Measurements from ENCODE around the gene CTCFL.

Gene CTCFL

GRCh38 chr20:57559658-57560553, 35.0 kb upstream of the CTCFL start:
- H3K36me3 ChIP-seq (ENCODE audit: insufficient read depth, low read length): no peaks in the 10 kb centered on the region
- no peak overlapping the region for H2AFZ ChIP-seq (ENCODE audit: low read length, unreplicated experiment)
- no peaks in the 10 kb centered on the region for H3K79me2 ChIP-seq (ENCODE audit: control insufficient read depth, insufficient read depth, low read length, unreplicated experiment)
- H3K27me3 ChIP-seq (ENCODE audit: insufficient read depth, low read length): peaks cover 89% of the 10 kb centered on the region
- no peaks in the 10 kb centered on the region for H3K4me1 ChIP-seq (ENCODE audit: control insufficient read depth, insufficient read depth, low read length, unreplicated experiment)
- H3K4me3 ChIP-seq (ENCODE audit: low read depth, low read length): no peak overlapping the region
- H3K27ac ChIP-seq (ENCODE audit: low read depth, low read length): no peak overlapping the region

- H3K27ac ChIP-seq (ENCODE audit: low read depth, low read length): no peak overlapping the region
- H3K4me3 ChIP-seq (ENCODE audit: low read depth, low read length): no peak overlapping the region
- H3K36me3 ChIP-seq (ENCODE audit: insufficient read depth, low read length): no peaks in the 10 kb centered on the region
- peaks cover 89% of the 10 kb centered on the region for H3K27me3 ChIP-seq (ENCODE audit: insufficient read depth, low read length)
- H2AFZ ChIP-seq (ENCODE audit: low read length, unreplicated experiment): no peak overlapping the region
- no peaks in the 10 kb centered on the region for H3K4me1 ChIP-seq (ENCODE audit: control insufficient read depth, insufficient read depth, low read length, unreplicated experiment)
- no peaks in the 10 kb centered on the region for H3K79me2 ChIP-seq (ENCODE audit: control insufficient read depth, insufficient read depth, low read length, unreplicated experiment)
Observed at GRCh38 chr20:57559289-57559634, 34.3 kb upstream of the CTCFL start.

DNA sequence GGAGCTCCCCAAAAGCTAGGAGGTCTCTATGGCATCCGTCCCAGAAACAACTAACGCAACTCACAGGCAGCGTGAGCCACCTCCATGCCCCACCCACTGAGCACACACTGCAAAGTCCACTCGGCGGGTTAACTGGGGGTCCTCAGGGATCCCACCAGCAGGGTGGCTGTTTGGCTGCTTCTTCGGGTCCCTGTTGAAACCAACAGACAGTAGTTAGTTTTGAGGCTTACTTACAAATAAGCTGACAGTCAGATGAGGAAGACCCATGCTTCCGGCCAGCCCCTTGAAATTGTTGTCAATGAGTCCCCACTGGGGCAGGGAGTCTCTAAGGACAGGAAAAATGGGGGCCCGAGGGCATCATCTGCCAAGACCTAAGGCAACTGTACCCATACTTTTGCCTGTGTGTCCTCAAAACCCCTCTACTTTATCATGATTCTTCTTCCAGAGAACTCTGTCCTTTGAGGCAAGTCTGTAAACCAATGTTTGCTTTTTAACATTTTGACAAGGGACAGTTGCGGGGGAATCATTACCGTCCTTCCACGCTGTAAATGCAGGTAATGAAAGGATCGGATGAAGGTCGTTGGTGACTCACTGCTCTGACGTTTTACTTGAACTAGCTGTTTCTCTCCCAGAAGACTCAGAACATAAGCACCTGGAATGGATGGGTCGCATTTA, 33.8 kb upstream of the CTCFL start:
- H3K27me3 ChIP-seq (ENCODE audit: insufficient read depth, low read length): peaks cover 92% of the 10 kb centered on the region
- no peaks in the 10 kb centered on the region for H3K36me3 ChIP-seq (ENCODE audit: insufficient read depth, low read length)
- H3K4me3 ChIP-seq (ENCODE audit: low read depth, low read length): no peak overlapping the region
- H2AFZ ChIP-seq (ENCODE audit: low read length, unreplicated experiment): no peak overlapping the region
- no peaks in the 10 kb centered on the region for H3K79me2 ChIP-seq (ENCODE audit: control insufficient read depth, insufficient read depth, low read length, unreplicated experiment)
- no peaks in the 10 kb centered on the region for H3K4me1 ChIP-seq (ENCODE audit: control insufficient read depth, insufficient read depth, low read length, unreplicated experiment)
- no peak overlapping the region for H3K27ac ChIP-seq (ENCODE audit: low read depth, low read length)

DNA sequence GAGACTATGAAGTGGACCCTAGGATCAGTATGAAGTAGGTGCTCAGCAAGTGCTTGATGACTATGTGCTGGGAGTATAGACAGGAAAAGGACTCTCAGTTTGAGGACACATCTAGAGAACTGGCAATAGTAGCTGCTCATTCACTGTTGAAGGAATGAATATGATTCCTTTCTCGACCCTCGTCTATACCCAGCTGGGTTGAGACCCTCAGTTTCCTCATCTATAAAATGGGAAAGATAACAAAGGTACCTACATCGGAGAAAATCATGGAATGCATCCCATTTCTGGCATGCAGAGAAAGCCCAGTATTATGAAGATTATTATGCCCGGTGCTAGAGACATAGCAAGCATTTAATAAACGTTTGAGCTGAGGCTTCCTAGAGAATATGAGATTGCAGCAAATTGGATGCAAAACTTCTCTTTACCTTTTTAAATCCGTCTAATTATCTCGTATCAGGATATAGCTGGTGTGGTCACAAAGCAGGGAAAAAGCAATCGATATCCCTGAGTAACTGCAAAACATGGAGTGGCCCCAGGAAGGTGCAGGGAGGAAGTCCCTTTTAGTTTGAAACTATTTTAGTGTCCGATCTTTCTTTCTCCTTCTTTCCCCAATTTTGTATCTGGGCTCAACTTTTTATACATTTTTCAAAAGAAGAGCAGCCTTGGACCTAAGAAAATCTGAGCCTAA, 33.1 kb upstream of the CTCFL start:
- Histone ChIP-seq H3K4me3 (ENCODE audit: low read depth, low read length) (no peak overlapping the region), H3K4me1 (ENCODE audit: control insufficient read depth, insufficient read depth, low read length, unreplicated experiment) (no peaks in the 10 kb centered on the region), H3K36me3 (ENCODE audit: insufficient read depth, low read length) (no peaks in the 10 kb centered on the region), H3K79me2 (ENCODE audit: control insufficient read depth, insufficient read depth, low read length, unreplicated experiment) (no peaks in the 10 kb centered on the region), H3K27me3 (ENCODE audit: insufficient read depth, low read length) (peaks cover 92% of the 10 kb centered on the region), H2AFZ (ENCODE audit: low read length, unreplicated experiment) (no peak overlapping the region), H3K27ac (ENCODE audit: low read depth, low read length) (no peak overlapping the region)

DNA sequence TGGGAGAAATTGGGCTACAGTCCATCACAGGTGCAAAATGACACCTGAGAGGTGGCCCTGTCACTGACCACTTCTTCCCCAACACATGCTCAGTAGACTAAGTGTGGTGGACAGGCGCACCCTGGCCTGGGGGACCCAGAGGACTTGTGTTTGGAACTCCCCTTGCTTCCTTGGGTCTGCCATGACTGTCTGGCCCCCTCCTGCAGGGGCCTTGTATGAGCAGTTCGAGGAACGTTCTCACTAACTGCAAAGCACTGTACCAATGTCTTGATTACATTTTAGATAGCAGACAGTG, 32.0 kb upstream of the CTCFL start:
- Histone ChIP-seq H3K36me3 (ENCODE audit: insufficient read depth, low read length) (no peaks in the 10 kb centered on the region), H3K27me3 (ENCODE audit: insufficient read depth, low read length) (peaks cover 94% of the 10 kb centered on the region), H3K4me1 (ENCODE audit: control insufficient read depth, insufficient read depth, low read length, unreplicated experiment) (no peaks in the 10 kb centered on the region)

GRCh38 chr20:57555457-57556184, 30.7 kb upstream of the CTCFL start:
- Histone ChIP-seq H2AFZ (ENCODE audit: low read length, unreplicated experiment) (no peak overlapping the region), H3K4me3 (ENCODE audit: low read depth, low read length) (no peak overlapping the region), H3K27ac (ENCODE audit: low read depth, low read length) (no peak overlapping the region), H3K79me2 (ENCODE audit: control insufficient read depth, insufficient read depth, low read length, unreplicated experiment) (no peaks in the 10 kb centered on the region), H3K36me3 (ENCODE audit: insufficient read depth, low read length) (no peaks in the 10 kb centered on the region), H3K27me3 (ENCODE audit: insufficient read depth, low read length) (peaks cover 84% of the 10 kb centered on the region), H3K4me1 (ENCODE audit: control insufficient read depth, insufficient read depth, low read length, unreplicated experiment) (no peaks in the 10 kb centered on the region)

More for the DNA sequence above, 32.0 kb upstream of the CTCFL start:
- H3K79me2 ChIP-seq (ENCODE audit: control insufficient read depth, insufficient read depth, low read length, unreplicated experiment): no peaks in the 10 kb centered on the region
- no peak overlapping the region for H3K27ac ChIP-seq (ENCODE audit: low read depth, low read length)
- no peak overlapping the region for H3K4me3 ChIP-seq (ENCODE audit: low read depth, low read length)
- H2AFZ ChIP-seq (ENCODE audit: low read length, unreplicated experiment): no peak overlapping the region

DNA sequence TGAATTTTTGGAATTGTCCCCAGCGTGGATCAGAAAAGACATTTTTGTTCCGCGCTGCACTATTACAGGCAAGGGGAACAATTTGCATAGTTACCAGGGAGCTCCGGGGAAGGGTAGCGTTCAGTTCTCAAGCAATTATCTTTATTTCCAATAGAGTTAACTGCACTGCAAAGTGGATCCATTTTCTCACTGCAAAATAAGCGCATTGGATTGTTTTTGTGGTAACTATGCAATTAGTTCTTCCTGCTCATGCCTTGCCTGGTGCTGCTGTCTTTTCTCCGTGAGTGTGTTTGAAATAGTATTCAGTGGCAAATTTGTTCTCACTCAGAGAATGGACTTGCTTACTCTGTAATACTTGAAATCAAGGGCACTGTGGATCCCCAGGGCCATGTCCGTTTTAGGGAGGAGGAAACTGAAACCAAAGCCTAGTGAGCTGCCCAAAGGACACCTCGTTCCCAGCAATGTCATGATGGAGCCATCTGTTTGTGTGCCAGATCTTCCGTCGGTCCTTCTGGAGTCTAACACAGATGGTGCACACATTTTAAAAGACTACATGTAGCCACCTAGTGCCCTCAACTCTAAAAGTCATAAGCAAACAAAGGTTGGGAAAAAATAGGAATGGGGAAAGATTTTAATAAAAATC, 28.6 kb upstream of the CTCFL start:
- H3K4me3 ChIP-seq (ENCODE audit: low read depth, low read length): no peak overlapping the region
- H3K27me3 ChIP-seq (ENCODE audit: insufficient read depth, low read length): peaks cover 80% of the 10 kb centered on the region
- no peaks in the 10 kb centered on the region for H3K36me3 ChIP-seq (ENCODE audit: insufficient read depth, low read length)
- H3K79me2 ChIP-seq (ENCODE audit: control insufficient read depth, insufficient read depth, low read length, unreplicated experiment): no peaks in the 10 kb centered on the region
- H3K27ac ChIP-seq (ENCODE audit: low read depth, low read length): no peak overlapping the region
- no peak overlapping the region for H2AFZ ChIP-seq (ENCODE audit: low read length, unreplicated experiment)
- no peaks in the 10 kb centered on the region for H3K4me1 ChIP-seq (ENCODE audit: control insufficient read depth, insufficient read depth, low read length, unreplicated experiment)

DNA sequence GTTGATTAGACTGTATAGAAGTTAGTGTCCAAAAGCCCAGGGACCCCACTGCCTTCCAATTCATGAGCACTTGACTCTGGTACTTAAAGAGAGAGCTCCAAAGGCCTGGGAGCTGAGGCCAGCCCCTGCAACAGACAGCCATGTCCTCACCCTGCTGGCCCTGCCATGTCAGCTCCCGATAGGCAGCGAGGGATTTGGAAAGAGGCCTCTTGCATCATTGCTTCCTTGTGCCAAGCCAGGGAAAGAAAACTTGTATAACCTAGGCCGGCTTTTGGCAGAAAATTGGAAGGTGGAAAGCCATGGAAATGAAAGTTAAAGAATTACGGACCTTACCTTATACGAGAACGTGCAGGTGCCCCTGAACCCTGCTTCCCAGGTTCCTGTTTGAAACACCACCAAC, 27.5 kb upstream of the CTCFL start:
- no peaks in the 10 kb centered on the region for H3K36me3 ChIP-seq (ENCODE audit: insufficient read depth, low read length)
- no peaks in the 10 kb centered on the region for H3K4me1 ChIP-seq (ENCODE audit: control insufficient read depth, insufficient read depth, low read length, unreplicated experiment)
- H3K79me2 ChIP-seq (ENCODE audit: control insufficient read depth, insufficient read depth, low read length, unreplicated experiment): no peaks in the 10 kb centered on the region
- peaks cover 78% of the 10 kb centered on the region for H3K27me3 ChIP-seq (ENCODE audit: insufficient read depth, low read length)
- no peak overlapping the region for H3K27ac ChIP-seq (ENCODE audit: low read depth, low read length)
- H3K4me3 ChIP-seq (ENCODE audit: low read depth, low read length): no peak overlapping the region
- H2AFZ ChIP-seq (ENCODE audit: low read length, unreplicated experiment): no peak overlapping the region

- peaks cover 73% of the 10 kb centered on the region for H3K27me3 ChIP-seq (ENCODE audit: insufficient read depth, low read length)
- no peak overlapping the region for H3K27ac ChIP-seq (ENCODE audit: low read depth, low read length)
- H3K4me3 ChIP-seq (ENCODE audit: low read depth, low read length): no peak overlapping the region
- H3K4me1 ChIP-seq (ENCODE audit: control insufficient read depth, insufficient read depth, low read length, unreplicated experiment): no peaks in the 10 kb centered on the region
- no peak overlapping the region for H2AFZ ChIP-seq (ENCODE audit: low read length, unreplicated experiment)
- no peaks in the 10 kb centered on the region for H3K79me2 ChIP-seq (ENCODE audit: control insufficient read depth, insufficient read depth, low read length, unreplicated experiment)
- no peaks in the 10 kb centered on the region for H3K36me3 ChIP-seq (ENCODE audit: insufficient read depth, low read length)
Observed at GRCh38 chr20:57548177-57549058, 23.5 kb upstream of the CTCFL start.

Measured in ACC112 (cell line).